ENCODE data around the gene CD55.

The CD55 gene

DNA sequence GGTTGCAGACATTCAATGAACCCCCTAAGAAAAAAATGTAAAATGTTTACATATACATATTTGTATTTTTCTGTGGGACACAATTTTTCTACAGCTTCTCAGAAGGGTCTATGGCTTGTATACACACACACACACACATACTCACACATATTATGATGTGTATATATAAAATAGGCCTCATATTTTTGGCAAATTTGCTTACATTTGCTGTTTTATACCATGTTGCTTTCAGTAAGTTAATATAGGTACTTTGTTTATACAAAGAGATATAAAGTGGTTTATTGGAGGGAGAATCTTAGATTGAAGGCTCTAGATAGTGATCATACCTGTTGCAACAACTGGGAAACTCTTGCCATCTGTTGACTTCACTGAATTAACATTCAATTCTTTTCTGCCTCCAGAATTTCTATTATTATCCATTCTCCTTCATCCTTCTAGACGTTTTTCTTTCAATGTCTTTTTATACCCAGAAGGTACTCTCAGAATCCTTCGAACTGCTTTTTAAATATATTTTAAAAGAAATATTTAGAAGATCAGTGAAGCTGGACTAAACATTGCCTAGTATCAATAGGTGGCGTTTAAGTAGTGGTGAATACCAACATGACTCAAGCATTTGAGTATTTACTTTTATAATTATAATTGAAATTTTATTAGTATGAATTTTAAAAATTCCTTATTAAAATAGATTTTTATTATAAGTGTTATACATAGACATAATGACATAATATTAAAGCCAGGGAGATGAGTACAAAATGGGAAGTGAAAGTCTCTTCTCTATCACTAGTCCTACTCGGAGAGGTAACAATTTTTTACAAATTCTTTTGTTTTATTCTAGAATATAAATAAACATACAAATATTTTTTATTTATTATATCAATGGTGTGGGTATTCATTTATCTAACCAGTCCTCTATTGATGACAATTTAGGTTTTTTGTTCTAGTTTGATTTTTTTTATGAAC lies 10.2 kb downstream of the CD55 start:
- no peak for DNase-seq

DNA sequence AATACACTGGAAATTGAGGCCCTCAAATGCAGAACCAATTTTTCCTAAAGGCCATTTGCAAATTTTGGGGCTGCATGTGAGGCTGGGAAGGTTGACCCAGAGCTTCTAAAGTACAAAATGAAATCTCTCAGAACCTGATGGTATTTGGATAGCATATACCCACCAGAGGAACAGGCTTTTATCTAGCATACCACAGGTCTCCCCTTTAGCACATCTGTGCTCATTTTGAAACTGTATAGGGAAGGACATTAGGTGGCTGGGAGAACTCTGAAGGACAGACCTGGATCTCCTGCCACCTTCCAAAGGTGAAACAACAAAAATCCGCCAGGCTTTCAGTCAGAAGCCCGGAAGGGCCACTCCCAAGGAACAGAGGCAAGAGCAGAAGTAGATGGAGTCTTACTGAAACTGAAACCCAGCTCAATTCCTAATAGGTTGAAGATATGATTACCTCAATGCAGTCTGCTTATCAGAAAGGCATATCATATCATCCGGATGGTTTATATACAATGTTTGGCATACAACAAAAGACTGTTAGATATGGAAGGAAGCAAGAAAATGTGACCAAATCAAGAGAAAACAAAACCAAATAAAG lies 11.6 kb downstream of the CD55 start:
- DNase-seq, result no peak

DNA sequence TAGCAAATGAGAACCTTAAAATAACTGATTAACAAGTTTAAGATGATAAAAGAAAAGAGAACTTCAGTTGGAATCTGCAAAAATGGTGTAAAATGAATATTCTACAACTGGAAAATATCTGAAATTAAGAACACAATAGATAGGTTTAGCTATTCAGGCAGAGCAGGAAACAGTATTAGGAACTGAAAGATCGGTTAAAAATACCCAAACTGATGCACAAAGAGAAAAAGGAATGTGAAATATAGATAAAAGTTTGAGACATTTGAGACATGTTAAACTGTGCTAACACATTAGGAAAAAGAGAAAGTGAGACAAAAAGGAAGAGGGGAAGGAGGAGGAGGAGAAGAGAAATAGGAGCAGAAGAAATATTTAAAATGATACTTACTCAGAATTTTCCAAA lies 12.1 kb downstream of the CD55 start:
- no peak for DNase-seq

DNA sequence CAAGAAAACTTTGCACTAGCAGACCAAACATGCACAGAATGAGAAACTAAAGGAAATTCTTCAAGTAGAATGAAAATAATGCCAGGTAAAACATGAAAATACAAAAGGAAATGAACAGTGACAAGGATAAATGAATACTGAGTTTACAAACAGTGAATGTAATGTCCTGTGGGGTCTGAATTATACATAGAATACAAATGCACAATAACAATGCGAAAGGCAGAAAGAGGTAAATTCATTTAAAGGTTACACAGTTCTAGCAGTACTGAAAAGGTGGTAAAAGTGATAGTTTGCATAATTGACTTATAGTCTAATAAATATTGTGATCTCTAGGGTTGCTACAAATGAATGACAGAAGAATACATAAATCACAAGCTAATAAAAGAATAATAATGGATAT lies 12.9 kb downstream of the CD55 start:
- DNase-seq, result no peak

DNA sequence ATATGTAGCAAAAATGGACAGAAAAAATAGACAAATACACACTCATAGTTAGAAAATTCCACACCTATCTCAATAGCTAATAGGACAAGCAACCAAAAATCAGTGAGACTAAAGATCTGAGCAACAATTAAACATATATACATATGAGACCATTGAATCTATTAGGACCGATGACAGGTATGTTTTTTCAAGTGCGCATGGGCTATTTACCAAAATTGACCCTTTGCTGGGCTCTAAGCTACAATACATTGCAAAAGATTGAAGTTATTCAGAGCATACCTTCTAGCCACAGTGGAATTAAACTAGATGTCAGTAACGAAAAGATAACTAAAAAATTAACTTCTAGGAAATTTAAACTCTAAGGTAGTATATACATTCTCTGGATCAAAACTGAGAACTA lies 13.7 kb downstream of the CD55 start:
- DNase-seq, result no peak

DNA sequence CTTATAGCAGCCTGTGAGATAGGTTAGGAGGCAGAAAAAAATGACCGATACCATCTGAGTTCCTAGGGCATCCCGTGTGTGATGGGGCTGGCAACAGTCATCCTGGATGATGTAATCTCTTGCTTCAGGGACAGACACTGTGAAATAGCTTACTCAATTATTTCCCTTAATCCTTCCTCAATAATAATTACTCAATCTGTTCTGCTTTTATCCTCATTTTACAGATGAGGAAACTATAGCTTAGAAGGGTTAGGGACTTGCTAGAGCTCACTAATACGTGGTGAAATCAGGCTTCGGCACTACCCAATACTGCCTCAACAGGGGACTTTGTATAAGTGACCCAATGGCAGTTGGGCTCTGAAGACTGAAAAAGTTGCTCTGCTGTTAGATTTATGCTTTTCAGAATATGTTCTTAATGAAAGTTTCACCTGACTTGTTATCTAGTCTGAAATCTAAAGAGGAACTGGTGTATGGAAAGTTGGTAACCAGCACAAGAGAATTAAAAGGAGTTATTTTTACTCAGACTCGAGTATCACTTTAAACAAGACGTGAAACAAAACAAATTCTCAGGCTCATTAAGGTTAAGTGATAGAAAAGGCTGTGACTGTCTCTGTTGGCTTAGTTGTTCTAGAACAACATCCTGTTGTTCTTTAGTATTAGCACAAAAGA lies 14.4 kb downstream of the CD55 start:
- DNase-seq, result no peak

DNA sequence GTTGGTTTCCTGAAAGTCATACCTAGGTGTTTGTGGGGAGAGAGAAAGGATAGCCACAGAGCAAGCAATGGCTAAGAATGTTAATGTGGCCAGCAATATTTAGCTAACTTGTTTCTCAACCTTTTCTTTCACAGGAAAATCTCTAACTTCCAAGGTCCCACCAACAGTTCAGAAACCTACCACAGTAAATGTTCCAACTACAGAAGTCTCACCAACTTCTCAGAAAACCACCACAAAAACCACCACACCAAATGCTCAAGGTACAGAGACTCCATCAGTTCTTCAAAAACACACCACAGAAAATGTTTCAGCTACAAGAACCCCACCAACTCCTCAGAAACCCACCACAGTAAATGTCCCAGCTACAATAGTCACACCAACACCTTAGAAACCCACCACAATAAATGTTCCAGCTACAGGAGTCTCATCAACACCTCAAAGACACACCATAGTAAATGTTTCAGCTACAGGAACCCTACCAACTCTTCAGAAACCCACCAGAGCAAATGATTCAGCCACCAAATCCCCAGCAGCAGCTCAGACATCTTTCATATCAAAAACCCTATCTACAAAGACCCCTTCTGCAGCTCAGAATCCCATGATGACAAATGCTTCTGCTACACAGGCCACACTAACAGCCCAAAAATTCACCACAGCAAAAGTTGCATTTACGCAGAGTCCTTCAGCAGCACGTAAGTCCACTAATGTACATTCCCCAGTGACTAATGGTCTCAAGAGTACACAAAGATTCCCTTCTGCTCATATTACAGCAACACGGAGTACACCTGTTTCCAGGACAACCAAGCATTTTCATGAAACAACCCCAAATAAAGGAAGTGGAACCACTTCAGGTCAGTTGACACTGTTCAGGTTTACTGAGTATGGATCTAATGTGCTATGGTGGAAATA lies 15.3 kb downstream of the CD55 start:
- peak; percentile 72 for DNase-seq

DNA sequence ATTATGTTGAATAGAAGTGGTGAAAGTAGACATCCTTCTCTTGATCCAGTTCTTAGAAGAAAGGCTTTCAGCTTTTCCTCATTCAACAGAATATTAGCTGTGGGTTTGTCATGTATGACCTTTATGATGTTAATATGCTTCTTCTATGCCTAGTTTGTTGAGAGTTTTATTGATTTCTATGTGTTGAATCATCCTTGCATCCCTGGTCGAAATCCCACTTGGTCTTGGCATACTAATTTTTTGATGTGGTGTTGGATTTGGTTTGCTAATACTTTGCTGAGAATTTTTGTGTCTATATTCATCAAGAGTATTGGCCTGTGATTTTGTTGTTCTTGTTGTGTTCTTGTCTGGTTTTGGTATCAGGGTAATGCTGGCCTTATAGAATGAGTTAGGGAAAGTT lies 20.9 kb downstream of the CD55 start:
- DNase-seq, result no peak

DNA sequence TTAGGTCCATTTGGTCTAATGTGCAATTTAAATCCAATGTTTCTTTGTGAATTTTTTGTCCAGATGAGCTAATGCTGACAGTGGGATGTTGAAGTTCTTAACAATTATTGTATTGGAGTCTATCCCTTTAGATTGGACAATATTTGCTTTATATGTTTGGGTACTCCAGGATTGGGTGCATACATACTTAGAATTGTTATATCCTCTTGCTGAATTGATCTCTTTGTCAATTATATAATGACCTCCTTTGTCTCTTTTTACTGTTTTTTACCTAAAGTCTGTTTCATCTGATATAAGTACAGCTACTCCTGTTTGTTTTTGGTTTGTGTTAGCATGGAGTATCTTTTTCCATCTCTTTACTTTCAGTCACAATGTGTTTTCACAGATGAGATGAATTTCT lies 22.2 kb downstream of the CD55 start:
- DNase-seq, result no peak

DNA sequence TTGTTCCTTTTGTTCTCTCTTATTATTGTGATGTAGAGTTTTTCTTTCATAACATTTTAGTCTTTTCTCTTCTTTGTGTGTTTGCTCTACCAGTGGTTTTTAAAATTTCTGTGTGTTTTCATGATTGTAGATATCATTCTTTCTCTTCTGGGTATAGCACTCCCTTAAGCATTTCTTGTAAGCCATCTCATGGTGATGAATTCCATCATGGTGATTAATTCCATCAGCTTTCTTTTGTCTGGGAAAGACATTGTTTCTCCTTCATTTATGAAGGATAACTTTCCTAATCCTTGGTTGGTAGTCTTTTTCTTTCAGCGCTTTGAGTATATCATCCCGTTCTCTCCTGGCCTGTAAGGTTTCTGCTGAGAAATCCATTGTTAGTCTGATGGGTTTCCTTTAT lies 22.7 kb downstream of the CD55 start:
- DNase-seq, result no peak

DNA sequence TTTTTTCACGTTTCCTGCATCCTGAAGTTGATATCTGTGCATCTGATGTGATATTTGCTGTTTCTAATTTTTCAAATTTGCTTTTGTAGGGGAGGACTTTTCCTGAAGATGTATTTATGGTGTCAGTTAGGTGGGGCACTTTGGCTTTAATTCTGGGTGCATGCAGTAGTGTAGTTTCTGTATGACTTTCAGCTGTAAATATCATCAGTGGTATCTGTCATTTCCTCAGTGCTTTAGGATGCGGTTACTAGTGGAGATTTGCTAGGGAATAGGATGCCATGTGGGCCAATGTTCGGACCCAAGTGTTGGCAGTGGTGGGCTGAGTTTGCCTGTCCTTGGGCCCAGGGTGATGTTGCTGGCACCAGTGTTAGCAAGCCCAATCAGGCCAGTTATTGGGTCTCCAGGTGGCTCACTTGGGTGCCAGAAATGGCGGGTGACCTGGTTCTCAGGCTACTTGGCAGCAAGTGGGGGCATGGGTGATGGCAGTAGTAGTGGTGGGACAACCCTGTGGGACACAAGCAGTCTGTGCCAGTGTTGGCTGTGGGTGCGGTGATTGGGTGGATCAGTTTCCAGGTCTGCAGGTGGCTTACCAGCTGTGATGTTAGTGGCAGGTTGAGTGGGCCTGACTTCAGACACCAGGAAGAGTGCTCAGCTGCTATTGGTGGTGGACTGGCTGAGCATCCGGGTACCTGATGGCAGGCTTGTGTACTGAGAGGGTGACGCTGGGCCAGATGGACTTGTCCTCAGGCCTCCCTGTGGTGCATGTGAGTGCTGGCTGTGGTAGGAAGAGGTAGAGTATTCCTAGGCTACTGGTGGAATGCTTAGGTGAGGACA lies 24.4 kb downstream of the CD55 start:
- DNase-seq, result no peak

DNA sequence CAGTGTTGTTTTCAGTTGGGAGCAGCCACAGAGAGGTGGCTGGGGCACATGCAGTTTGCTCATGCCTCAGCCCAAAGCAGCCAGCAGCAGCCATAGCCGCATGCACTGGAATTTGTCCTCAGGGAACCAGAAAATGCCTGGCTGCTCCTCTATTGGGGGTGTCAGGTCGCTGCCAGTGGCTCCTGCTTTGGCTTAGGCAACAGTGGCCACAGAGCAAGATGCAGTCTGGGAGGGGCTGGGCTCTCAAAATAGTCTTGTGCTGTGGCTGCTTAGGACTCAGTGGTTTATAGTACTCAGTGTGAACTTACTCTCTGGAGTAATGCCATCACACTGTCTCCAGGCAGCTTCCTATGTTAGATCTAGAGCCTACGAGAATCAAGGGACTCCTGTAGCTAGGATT lies 25.0 kb downstream of the CD55 start:
- no peak for DNase-seq

DNA sequence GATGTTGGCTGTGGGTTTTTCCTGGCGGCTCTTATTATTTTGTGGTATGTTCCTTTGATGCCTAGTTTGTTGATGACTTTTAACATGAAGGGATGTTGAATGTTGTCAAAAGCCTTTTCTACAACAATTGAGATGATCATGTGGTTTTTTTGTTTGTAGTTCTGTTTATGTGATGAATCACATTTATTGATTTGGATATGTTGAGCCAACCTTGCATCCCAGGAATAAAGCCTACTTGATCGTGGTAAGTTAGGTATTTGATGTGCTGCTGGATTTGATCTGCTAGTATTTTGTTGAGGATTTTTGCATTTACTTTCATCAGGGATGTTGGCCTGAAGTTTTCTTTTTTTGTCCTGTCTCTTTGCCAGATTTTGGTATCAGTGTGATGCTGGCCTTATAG lies 28.5 kb downstream of the CD55 start:
- DNase-seq, result no peak

DNA sequence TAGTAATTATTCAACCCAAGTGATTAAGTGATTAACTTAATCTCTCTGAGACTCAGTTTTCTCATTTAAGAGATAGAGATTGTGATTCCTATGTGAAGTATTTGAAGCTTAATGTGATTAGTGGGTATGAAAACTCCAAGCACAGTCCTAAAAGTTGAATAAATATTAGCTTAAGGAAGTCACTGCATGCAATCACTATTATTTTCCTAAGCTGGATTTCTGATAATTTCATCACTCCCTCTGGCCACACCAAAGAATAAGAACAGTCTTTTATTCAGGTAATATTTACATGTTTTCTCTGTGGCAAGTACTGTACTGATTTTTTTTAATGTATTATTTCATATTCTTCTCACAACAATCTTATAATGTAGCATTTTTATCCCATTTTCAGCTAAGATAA lies 31.1 kb downstream of the CD55 start:
- DNase-seq, result no peak

DNA sequence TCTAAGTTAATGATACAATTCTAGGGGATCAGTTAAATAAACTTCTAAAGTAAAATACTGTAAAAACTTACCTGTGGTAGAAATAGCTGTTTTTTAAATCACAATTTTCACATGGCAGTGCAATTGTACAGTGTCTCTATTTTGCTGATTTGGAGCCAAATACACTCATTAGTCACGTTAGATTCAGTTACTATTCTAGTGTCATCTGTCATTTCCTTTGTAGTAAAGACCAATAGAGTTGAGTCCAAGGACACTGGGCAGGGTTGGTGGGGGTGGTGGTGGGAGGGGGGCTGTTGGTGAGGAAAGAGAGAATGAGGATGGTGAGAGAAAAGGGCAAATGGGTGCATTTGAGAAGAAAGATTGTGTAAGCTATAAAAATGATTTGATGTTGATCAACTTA lies 33.6 kb downstream of the CD55 start:
- DNase-seq, result no peak

DNA sequence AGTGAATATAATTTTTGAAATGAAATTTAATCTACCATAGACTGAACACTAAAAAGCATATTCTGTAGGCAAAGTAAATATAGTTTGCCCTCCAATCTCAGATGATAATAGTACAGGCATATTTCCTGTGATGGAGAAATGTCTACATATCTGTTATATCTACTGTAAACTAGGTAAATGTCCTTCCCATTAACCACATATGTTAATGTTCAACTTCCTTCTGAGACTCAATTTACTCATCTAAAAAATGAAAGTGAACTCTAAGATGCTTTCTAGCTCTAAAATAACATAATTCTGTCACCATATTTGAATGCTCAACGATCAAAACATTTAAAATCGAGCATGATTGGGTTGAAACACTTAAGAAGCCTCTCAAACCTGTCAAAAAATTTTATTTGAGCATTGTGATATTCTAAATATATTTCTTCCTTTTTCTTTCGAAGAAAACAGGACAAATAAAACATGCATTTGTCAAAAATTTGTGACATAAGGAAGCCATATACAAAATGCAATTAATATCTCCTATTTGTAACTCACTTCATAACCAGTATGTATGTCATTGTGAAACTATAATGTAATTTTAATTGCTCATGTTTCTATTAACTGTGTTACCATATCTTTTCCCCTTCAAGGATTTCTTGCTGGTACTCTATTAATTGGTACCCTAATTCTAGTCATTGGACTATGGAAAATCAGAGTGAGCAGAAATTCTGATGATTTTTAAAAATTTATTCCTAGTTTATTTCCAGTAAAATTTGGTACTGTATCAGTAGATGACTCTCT lies 34.2 kb downstream of the CD55 start:
- no peak for DNase-seq

DNA sequence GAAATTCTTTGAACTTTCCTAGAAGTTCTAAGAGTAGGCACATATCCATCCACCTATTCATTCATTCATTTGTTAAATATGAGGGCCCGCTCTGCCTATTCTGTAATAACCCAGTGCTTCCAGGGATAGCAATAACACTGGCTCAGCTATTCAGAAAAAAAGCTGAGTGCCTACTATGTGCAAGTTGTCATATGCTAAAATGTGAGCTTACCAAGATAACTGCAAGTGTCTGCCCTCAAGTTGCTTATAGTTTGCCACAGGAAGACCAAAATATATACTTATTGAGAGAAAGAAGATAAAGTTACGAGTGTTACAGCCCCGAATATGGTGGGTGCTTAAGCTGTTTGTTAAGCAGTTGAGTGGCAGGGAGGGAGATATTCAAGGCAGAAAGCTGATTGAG lies 39.6 kb downstream of the CD55 start:
- no peak for DNase-seq

DNA sequence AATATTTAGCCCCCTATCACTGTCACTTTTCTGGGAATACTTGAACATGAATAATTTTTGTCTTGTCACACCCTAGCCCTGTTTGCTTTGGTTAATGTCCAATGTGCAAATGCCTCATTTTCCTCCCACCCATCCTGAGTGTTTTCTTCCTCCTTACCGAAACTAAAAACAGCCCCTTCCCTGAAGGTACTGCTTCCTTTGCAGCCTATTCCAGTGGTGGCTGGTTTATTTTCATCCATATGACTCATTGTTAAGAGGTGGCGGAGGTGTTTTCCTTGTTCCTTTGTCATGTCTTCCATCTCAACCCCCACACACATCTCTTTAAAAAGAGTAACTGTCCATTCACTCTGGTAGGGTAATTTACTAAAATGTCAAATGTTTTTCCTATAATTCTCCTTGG lies 40.4 kb downstream of the CD55 start:
- DNase-seq, result no peak

DNA sequence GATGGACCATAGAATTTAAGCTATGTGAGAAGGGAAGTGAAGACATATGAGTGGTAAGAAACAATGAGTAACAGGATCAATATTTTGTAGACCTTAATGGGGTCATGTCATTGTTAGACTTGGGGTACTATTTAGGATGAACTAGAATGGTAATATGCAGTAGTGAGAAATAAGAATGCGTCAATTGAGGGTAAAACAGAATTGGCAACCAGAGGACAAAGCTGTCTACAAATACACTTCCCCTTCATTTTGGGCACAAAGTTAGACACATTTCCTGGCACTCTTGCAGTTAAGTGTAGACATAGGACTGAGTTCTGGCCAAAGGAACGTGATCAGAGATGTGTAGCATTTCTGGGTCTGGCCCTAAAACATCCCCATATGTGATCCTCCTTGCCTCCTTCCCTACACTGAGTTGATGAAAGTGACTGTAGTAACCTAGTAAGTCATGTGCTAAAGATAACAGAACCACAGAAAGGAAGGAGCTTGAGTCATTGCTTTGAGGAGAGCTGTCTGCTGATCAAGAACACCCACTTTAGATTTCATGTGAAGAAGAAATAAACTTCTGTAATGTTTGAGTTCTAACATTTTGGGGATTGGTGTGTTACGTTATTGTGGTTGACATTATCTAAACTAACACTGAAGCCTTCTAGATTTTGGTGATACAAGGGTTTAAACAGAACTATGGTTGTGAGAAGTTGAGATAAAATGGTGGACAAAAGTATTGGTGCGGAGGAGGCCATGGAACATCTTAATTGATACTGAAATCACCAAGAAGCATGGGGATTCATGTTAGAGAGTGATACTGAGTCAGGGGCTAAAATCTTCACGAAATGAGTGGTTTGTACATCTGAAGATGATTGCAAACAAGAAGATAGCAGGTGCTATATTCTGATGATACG lies 41.7 kb downstream of the CD55 start:
- no peak for DNase-seq

DNA sequence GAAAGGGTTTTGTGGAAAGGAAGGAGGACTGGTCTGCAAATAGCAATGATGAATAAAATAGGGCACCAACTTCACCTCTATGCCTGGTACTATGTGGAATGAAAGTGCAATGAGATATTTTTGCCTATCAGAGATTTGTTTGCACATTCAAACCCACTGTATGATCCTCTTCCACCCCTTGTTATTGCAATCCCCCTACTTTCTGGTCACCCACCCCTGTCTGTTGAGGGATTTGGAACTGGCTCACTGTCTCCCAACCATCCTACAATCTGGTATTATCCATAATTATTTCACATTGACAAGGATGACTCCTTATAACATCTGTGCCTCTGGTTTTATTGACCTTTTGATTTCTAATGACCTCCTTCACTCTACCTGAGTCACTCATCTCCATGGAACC lies 42.4 kb downstream of the CD55 start:
- no peak for DNase-seq

Measured in activated CD8-positive, alpha-beta memory T cell treated with anti-CD3 and anti-CD28 coated beads for 24 hours (primary cell).